ENCODE data around the gene NFATC2.

DNA sequence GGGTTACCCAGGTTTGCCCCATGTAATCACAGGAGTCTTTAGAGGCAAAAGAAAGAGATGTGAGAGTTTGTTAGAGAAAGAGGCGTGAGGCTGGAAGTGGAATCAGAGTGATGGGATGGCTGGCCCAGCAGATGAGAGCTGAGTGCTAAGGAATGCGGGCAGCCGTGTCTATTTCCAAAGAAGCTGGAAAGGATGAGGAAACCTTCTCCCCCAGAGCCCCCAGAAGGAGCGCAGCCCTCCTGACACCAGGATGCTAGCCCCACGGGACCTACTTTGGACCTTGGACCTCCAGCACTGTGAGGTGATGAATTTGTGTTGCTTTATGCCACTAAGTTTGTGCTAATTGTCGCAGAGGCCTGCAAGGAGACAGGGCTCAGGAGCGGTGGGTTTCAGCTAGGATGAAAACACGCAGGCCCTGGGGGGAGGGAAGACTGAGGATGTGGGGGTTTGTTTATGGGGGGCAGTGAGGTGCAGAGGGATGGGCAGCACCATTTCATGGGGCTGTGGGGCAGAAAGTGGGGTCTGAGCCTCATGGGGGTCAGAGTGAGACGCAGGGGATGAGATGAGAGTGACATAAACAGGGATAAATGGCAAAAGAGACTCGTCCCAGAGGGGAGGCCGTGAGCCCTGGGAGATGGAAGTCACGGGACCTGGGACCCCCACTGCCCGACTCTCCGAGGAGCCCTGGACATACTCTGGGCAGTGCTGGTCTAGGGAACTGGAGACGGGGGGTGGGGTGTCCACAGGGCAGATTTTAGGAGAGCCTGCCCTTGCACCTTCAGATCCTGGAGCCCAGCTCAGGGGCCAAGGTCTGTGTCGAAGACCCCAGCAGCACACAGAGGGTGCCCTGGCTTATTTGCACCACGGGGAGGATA, 160.2 kb downstream of the NFATC2 start:
- TF ChIP-seq, protein P1, sequence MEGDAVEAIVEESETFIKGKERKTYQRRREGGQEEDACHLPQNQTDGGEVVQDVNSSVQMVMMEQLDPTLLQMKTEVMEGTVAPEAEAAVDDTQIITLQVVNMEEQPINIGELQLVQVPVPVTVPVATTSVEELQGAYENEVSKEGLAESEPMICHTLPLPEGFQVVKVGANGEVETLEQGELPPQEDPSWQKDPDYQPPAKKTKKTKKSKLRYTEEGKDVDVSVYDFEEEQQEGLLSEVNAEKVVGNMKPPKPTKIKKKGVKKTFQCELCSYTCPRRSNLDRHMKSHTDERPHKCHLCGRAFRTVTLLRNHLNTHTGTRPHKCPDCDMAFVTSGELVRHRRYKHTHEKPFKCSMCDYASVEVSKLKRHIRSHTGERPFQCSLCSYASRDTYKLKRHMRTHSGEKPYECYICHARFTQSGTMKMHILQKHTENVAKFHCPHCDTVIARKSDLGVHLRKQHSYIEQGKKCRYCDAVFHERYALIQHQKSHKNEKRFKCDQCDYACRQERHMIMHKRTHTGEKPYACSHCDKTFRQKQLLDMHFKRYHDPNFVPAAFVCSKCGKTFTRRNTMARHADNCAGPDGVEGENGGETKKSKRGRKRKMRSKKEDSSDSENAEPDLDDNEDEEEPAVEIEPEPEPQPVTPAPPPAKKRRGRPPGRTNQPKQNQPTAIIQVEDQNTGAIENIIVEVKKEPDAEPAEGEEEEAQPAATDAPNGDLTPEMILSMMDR (IDR thresholded peaks at IDR 0.05), result no peak
- TF ChIP-seq POLR2AphosphoS5 (IDR thresholded peaks at IDR 0.05), result no peak
- no peak for TF ChIP-seq POLR2A (IDR thresholded peaks at IDR 0.05)
